ENCODE measurements around the gene MED14.

DNA sequence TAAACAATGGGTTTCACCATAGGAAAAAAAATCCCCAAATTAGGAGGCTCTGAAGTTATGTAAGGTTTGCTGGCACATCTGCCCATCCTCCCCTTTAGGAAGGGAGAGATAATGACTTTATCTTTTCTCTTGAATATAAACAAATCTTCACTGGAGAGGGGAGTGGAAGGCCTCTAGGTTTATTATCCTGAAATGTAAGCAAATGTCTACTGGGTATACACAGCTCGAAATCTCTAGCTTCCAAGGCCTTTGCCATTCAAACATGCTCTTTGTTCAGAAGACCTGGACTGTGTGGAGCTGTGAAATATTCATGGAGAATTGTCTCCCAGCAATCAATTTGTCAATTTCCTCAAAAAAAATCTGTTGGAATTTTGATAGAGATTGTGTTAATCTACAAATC lies 21.7 kb upstream of the MED14 start:
- TF ChIP-seq CTCF (conservative IDR thresholded peaks at IDR 0.05) (no peak), ZFX (IDR thresholded peaks at IDR 0.05) (no peak)
